GM13977 (cell line): ENCODE measurements around the gene SLC27A5.

Experiments used
- DNase-seq: peaks from one replicate; pipeline ENCODE4 v3.0.0; 2012; ENCODE audit warnings: low spot score
- CTCF ChIP-seq: IDR thresholded peaks from 2 replicates; pipeline ENCODE4 v1.5.1; 2012; ENCODE audit warnings: mild to moderate bottlenecking, control low read depth; ENCODE audit not compliant: insufficient read depth; ENCODE audit errors: extremely low read depth, missing control alignments
- in situ Hi-C: fragments of 300-500 bp; cut with MboI; formaldehyde crosslinking; loops from one replicate; pipeline ENCODE4 v1.12.0; 2022; ENCODE audit warnings: low sequenced_read_pairs, low pct_unique_long_range_greater_than_20kb, mixed read lengths, inconsistent platforms; ENCODE audit not compliant: unreplicated experiment

The SLC27A5 gene

GRCh38 chr19:58483776-58484175 is 28.0 kb downstream of the SLC27A5 start:
- TF ChIP-seq CTCF, result no peak
- in situ Hi-C loops, result no loop called here
- DNase-seq, result no peak

- DNase-seq, result no peak
- in situ Hi-C loops, result no loop called here
- no peak for TF ChIP-seq CTCF
Measured at GRCh38 chr19:58482372-58482771, 29.4 kb downstream of the SLC27A5 start.

- in situ Hi-C loops, result no loop called here
- no peak for TF ChIP-seq CTCF
- DNase-seq, result no peak
Measured at GRCh38 chr19:58480831-58481230, 31.0 kb downstream of the SLC27A5 start.

- in situ Hi-C loops, result no loop called here
- DNase-seq, result no peak
- TF ChIP-seq CTCF, result no peak
Measured at GRCh38 chr19:58480481-58480830, 31.3 kb downstream of the SLC27A5 start.

GRCh38 chr19:58479736-58480480 is 31.9 kb downstream of the SLC27A5 start:
- in situ Hi-C loops, result no loop called here
- DNase-seq, result no peak
- no peak for TF ChIP-seq CTCF

- in situ Hi-C loops, result no loop called here
- TF ChIP-seq CTCF, result no peak
- DNase-seq, result no peak
Measured at GRCh38 chr19:58479303-58479702, 32.5 kb downstream of the SLC27A5 start.
